HepG2 (cell line): ENCODE measurements around the gene BAG3. TPM values are rescaled to one million over a fixed set of nuclear protein-coding genes. Genes with fewer than 3 reads are reported as not detected.
A peak's percentile ranks its signal among the peaks of the same experiment; 100 is the strongest.

Source experiments
- ATAC-seq: fragments of 200-7000 bp; cut with Tn5 transposase; 3 replicates; pipeline ENCODE4 v1.9.1; 2020; ENCODE audit warnings: mild to moderate bottlenecking, moderate library complexity
- BruUV-seq: library from RNA; stranded (reverse); fragments of 400-500 nt; replicated peaks from 2 replicates; lab custom pipeline; 2021; lab: Mats Ljungman, UMichigan
- CTCF ChIA-PET: fragments of 300-600 bp; formaldehyde crosslinking; extraction: SDS; loops from one replicate; lab custom pipeline; 2021; ENCODE audit warnings: low total read pairs, inconsistent platforms, low intra/inter-chr PET ratio; lab: Yijun Ruan, JAX
- POLR2A ChIA-PET: fragments of 350-600 bp; sonication (Branson Sonifier 250); formaldehyde crosslinking; loops from one replicate; lab custom pipeline; 2020; ENCODE audit warnings: antibody characterized with exemption, inconsistent platforms; lab: Yijun Ruan, JAX
- DNase-seq: peaks from one replicate; pipeline ENCODE4 v3.0.0-alpha.2; 2015; ENCODE audit warnings: low spot score
- FAIRE-seq: peaks from 3 replicates; lab custom pipeline; 2011; peaks lifted over from hg19 to GRCh38; lab: Jason Lieb, UNC
- H2AFZ ChIP-seq: one replicate; pipeline ENCODE4 v1.6.1; 2011; ENCODE audit warnings: low read length, inconsistent platforms
- H3K27ac ChIP-seq: fragments of 300-600 bp; 3 replicates; pipeline ENCODE4 v1.8.0; 2011; ENCODE audit warnings: mixed run types, mild to moderate bottlenecking, mixed read lengths, low read length, inconsistent platforms; ENCODE audit not compliant: insufficient read depth; ENCODE audit errors: extremely low read length
- H3K27me3 ChIP-seq, 2 experiments: fragments of 200-600 bp in 1 of 2; 2 replicates in 1 of 2; 3 replicates in 1 of 2; pipeline versions ENCODE4 v1.6.0 to v1.8.0; 2011; ENCODE audit warnings: low read length in 2 of 2, mild to moderate bottlenecking in 2 of 2, moderate library complexity in 2 of 2, inconsistent platforms in 1 of 2; ENCODE audit not compliant: insufficient read depth in 2 of 2, control insufficient read depth in 1 of 2
- H3K36me3 ChIP-seq, 2 experiments: fragments of 200-600 bp in 1 of 2; replicated peaks in 1 of 2; 2 replicates in 1 of 2; 3 replicates in 1 of 2; pipeline versions ENCODE4 v1.5.1 to v1.8.0; 2011; ENCODE audit warnings: low read length in 2 of 2, inconsistent platforms in 1 of 2; ENCODE audit not compliant: insufficient read depth in 2 of 2, control insufficient read depth in 1 of 2
- H3K4me1 ChIP-seq: 2 replicates; pipeline ENCODE4 v1.5.1; 2012; ENCODE audit warnings: low read length, inconsistent platforms; ENCODE audit not compliant: insufficient read depth
- H3K4me2 ChIP-seq: 2 replicates; pipeline ENCODE4 v1.6.0; 2011; ENCODE audit warnings: low read depth, low read length, inconsistent platforms
- H3K4me3 ChIP-seq, 3 experiments: fragments of 200-600 bp in 1 of 3; sonication (generic), shearing (Covaris generic) in 1 of 3; replicated peaks in 1 of 3; 2 replicates each; pipeline ENCODE4 v1.5.1; 2011 to 2016; ENCODE audit warnings: low read length in 3 of 3, inconsistent platforms in 2 of 3, low read depth in 2 of 3, mild to moderate bottlenecking in 2 of 3, control low read depth in 1 of 3, mixed read lengths in 1 of 3; ENCODE audit not compliant: insufficient read depth in 1 of 3
- H3K79me2 ChIP-seq: one replicate; pipeline ENCODE4 v1.6.1; 2011; ENCODE audit warnings: low read length, inconsistent platforms; ENCODE audit not compliant: insufficient read depth
- H3K9ac ChIP-seq: 2 replicates; pipeline ENCODE4 v1.6.0; 2011; ENCODE audit warnings: mild to moderate bottlenecking, low read depth, low read length, inconsistent platforms; ENCODE audit not compliant: insufficient read depth
- H3K9me3 ChIP-seq: 2 replicates; pipeline ENCODE4 v1.5.1; 2012; ENCODE audit warnings: mild to moderate bottlenecking, low read length
- H4K20me1 ChIP-seq: 2 replicates; pipeline ENCODE4 v1.6.0; 2011; ENCODE audit warnings: inconsistent platforms, mild to moderate bottlenecking, low read length, moderate library complexity; ENCODE audit not compliant: insufficient read depth
- FOXA3 ChIP-seq: IDR thresholded peaks from 2 replicates; pipeline ENCODE4 v1.6.1; 2016; ENCODE audit warnings: missing genetic modification reagents, missing compliant biosample characterization
- HDAC1 ChIP-seq: sonication (generic); formaldehyde crosslinking; IDR thresholded peaks from 2 replicates; pipeline ENCODE4 v1.5.1; 2020; ENCODE audit warnings: mild to moderate bottlenecking, missing genetic modification reagents
- HOXA7 ChIP-seq: sonication (generic); formaldehyde crosslinking; IDR thresholded peaks from 2 replicates; pipeline ENCODE4 v1.8.1; 2022; ENCODE audit warnings: mild to moderate bottlenecking, missing genetic modification reagents, moderate library complexity
- KDM1A ChIP-seq: IDR thresholded peaks from 2 replicates; pipeline ENCODE4 v1.6.1; 2016; ENCODE audit warnings: missing compliant biosample characterization
- MZF1 ChIP-seq: sonication (generic); formaldehyde crosslinking; IDR thresholded peaks from 2 replicates; pipeline ENCODE4 v1.8.1; 2023; ENCODE audit warnings: mild to moderate bottlenecking, missing genetic modification reagents, borderline replicate concordance
- POLR2A ChIP-seq, 2 experiments: IDR thresholded peaks; 2 replicates each; pipeline ENCODE4 v1.6.1; 2011; ENCODE audit warnings: low read depth in 2 of 2, low read length in 2 of 2, mild to moderate bottlenecking in 1 of 2, moderate library complexity in 1 of 2; ENCODE audit not compliant: insufficient read depth in 1 of 2
- RBFOX2 ChIP-seq: fragments of 200-400 bp; formaldehyde crosslinking; IDR thresholded peaks from 2 replicates; pipeline ENCODE4 v1.6.1; 2017; ENCODE audit warnings: low read depth, mild to moderate bottlenecking, low read length
- SP5 ChIP-seq: IDR thresholded peaks from 2 replicates; pipeline ENCODE4 v1.6.1; 2016; ENCODE audit warnings: low read depth, borderline replicate concordance
- SRSF1 ChIP-seq: fragments of 200-400 bp; formaldehyde crosslinking; optimal IDR thresholded peaks from 2 replicates; pipeline ENCODE3; 2017; ENCODE audit warnings: mild to moderate bottlenecking, low read depth, low read length, moderate library complexity
- ZNF292 ChIP-seq: sonication (generic); formaldehyde crosslinking; IDR thresholded peaks from 2 replicates; pipeline ENCODE4 v1.8.1; 2022; ENCODE audit warnings: mild to moderate bottlenecking, low read depth, missing genetic modification reagents, borderline replicate concordance
- ZNF367 ChIP-seq: sonication (generic); formaldehyde crosslinking; IDR thresholded peaks from 2 replicates; pipeline ENCODE4 v1.4.0; 2020; ENCODE audit warnings: missing genetic modification reagents, borderline replicate concordance
- ZSCAN31 ChIP-seq: sonication (generic); formaldehyde crosslinking; IDR thresholded peaks from 2 replicates; pipeline ENCODE4 v1.5.0; 2020; ENCODE audit warnings: low read depth, mild to moderate bottlenecking, missing genetic modification reagents
- WGBS: methylation state at CpG from one replicate; pipeline ENCODE4 v1.1.6; 2017; ENCODE audit warnings: low lambda C conversion rate; 5-methylcytosine and 5-hydroxymethylcytosine counted together
- in situ Hi-C: cut with HindIII; loops from 2 replicates; pipeline ENCODE4 v1.10.0; 2017; ENCODE audit warnings: low pct_unique_long_range_greater_than_20kb; ENCODE audit not compliant: extremely low pct_ligation_motif_present
- intact Hi-C: fragments of 100-400 bp; cut with micrococcal nuclease; formaldehyde crosslinking; loops from one replicate; pipeline ENCODE4 v1.10.0; 2022; ENCODE audit not compliant: unreplicated experiment
- polyA plus RNA-seq, 8 experiments: library from polyadenylated mRNA; depleted of rRNA in 3 of 8; stranded (reverse) in 7 of 8; unstranded in 1 of 8; fragments of >200 nt; fragmentation: Illumina TruSeq in 4 of 8; extraction: Trizol in 4 of 8; gene quantifications; 2 replicates each; pipeline versions ENCODE4 v1.2.1 to v1.2.3, GENCODE V29; 2011 to 2016; ENCODE audit warnings: low read depth in 4 of 8, missing spikeins in 1 of 8, mixed read lengths in 1 of 8; ENCODE audit not compliant: insufficient read depth in 1 of 8
- total RNA-seq, 5 experiments: library from RNA; depleted of rRNA; stranded (reverse); fragments of >200 nt; fragmentation: Illumina TruSeq; extraction: Trizol; gene quantifications; 2 replicates each; pipeline ENCODE4 v1.2.3, GENCODE V29; 2016; ENCODE audit warnings: low read depth in 1 of 5
- TF ChIP-seq, protein P1 (sequence below): sonication (generic); formaldehyde crosslinking; IDR thresholded peaks from 2 replicates; pipeline ENCODE4 v1.8.0; 2022; ENCODE audit warnings: missing genetic modification reagents, mild to moderate bottlenecking, moderate library complexity, borderline replicate concordance
- TF ChIP-seq, protein P2 (sequence below): sonication (generic); formaldehyde crosslinking; IDR thresholded peaks from 2 replicates; pipeline ENCODE4 v1.9.0; 2022; ENCODE audit warnings: missing genetic modification reagents, mild to moderate bottlenecking, borderline replicate concordance
- TF ChIP-seq, protein P3 (sequence below): sonication (generic); formaldehyde crosslinking; IDR thresholded peaks from 2 replicates; pipeline ENCODE4 v1.5.1; 2020; ENCODE audit warnings: missing genetic modification reagents, mild to moderate bottlenecking, borderline replicate concordance

The BAG3 gene
- total and polyA plus RNA-seq, 2 of the 13 experiments (the other 11 are each of a cell fraction or from before 2014, with no cell fraction given): 2.9 to 6.7 TPM

DNA sequence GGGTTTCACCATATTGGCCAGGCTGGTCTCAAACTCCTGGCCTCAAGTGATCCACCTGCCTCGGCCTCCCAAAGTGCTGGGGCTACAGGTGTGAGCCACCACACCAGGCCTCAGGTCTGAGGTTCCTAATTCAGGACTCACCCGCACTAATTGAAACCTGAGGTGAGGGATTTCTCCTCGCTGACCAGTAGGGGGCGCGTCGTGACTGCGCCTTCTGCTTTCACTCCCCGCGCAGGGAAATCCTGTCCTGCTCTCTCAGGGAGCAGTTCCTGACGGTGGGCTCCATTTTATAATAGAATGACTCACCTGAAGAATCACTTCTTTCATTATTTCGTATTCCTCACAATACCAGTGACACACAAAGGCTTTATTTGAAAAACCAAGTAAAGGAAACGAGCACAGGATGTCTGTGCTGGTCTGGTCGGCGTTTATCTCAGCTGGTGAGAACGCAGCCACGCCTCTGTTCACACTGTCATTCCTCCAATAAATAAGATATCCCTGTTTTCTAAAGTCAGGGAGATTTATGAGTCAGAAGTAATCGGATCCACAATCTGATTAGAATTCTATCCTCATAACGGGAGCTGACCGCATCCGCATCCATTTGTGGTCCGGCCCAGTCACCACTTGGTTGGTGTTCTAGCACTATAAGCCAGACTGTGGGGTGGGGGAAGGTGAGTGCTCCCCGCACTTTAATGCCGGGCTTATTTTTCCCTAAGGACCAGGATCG, 35.4 kb downstream of the BAG3 start:
- intact Hi-C loops: loop anchor here (1.0 to 2.0 kb wide), 3 partner anchors 38 to 173 kb away; no protein-coding TSS in a partner anchor
- TF ChIP-seq HOXA7 (CRISPR knock-in tag) (no peak), RBFOX2 (no peak), ZNF367 (CRISPR knock-in tag) (no peak), ZNF292 (CRISPR knock-in tag) (no peak), MZF1 (no peak), SRSF1 (no peak), HDAC1 (CRISPR knock-in tag) (0 out of 2 replicates have a peak, but pooled peaks have one; percentile 25), FOXA3 (CRISPR knock-in tag) (peak; percentile 33), SP5 (CRISPR knock-in tag) (no peak; the same call in 1 of the 2 replicates), KDM1A (CRISPR knock-in tag) (no peak), ZSCAN31 (CRISPR knock-in tag) (peak; percentile 76; the same call in 1 of the 2 replicates), POLR2A (IDR thresholded peaks at IDR 0.05; ENCODE audit: insufficient read depth in 1 of 2, low read depth in 2 of 2, low read length in 2 of 2) (no peak)
- TF ChIP-seq, protein P1, sequence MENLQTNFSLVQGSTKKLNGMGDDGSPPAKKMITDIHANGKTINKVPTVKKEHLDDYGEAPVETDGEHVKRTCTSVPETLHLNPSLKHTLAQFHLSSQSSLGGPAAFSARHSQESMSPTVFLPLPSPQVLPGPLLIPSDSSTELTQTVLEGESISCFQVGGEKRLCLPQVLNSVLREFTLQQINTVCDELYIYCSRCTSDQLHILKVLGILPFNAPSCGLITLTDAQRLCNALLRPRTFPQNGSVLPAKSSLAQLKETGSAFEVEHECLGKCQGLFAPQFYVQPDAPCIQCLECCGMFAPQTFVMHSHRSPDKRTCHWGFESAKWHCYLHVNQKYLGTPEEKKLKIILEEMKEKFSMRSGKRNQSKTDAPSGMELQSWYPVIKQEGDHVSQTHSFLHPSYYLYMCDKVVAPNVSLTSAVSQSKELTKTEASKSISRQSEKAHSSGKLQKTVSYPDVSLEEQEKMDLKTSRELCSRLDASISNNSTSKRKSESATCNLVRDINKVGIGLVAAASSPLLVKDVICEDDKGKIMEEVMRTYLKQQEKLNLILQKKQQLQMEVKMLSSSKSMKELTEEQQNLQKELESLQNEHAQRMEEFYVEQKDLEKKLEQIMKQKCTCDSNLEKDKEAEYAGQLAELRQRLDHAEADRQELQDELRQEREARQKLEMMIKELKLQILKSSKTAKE (CRISPR knock-in tag): no peak
- TF ChIP-seq, protein P2, sequence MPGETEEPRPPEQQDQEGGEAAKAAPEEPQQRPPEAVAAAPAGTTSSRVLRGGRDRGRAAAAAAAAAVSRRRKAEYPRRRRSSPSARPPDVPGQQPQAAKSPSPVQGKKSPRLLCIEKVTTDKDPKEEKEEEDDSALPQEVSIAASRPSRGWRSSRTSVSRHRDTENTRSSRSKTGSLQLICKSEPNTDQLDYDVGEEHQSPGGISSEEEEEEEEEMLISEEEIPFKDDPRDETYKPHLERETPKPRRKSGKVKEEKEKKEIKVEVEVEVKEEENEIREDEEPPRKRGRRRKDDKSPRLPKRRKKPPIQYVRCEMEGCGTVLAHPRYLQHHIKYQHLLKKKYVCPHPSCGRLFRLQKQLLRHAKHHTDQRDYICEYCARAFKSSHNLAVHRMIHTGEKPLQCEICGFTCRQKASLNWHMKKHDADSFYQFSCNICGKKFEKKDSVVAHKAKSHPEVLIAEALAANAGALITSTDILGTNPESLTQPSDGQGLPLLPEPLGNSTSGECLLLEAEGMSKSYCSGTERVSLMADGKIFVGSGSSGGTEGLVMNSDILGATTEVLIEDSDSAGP (CRISPR knock-in tag): peak; percentile 51; the same call in 1 of the 2 replicates
- TF ChIP-seq, protein P3, sequence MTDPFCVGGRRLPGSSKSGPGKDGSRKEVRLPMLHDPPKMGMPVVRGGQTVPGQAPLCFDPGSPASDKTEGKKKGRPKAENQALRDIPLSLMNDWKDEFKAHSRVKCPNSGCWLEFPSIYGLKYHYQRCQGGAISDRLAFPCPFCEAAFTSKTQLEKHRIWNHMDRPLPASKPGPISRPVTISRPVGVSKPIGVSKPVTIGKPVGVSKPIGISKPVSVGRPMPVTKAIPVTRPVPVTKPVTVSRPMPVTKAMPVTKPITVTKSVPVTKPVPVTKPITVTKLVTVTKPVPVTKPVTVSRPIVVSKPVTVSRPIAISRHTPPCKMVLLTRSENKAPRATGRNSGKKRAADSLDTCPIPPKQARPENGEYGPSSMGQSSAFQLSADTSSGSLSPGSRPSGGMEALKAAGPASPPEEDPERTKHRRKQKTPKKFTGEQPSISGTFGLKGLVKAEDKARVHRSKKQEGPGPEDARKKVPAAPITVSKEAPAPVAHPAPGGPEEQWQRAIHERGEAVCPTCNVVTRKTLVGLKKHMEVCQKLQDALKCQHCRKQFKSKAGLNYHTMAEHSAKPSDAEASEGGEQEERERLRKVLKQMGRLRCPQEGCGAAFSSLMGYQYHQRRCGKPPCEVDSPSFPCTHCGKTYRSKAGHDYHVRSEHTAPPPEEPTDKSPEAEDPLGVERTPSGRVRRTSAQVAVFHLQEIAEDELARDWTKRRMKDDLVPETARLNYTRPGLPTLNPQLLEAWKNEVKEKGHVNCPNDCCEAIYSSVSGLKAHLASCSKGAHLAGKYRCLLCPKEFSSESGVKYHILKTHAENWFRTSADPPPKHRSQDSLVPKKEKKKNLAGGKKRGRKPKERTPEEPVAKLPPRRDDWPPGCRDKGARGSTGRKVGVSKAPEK: 0 out of 2 replicates have a peak, but pooled peaks have one; percentile 84

More for the DNA sequence above, 35.4 kb downstream of the BAG3 start:
- peak; percentile 70 for DNase-seq
- Histone ChIP-seq H3K9me3 (no peaks in the 10 kb centered on the region), H3K4me2 (peak overlapping the region; percentile 82), H3K4me1 (peaks cover 20% of the 10 kb centered on the region), H3K27me3 (no peaks in the 10 kb centered on the region; a peak in 1 of 5 replicates), H3K4me3 (peak overlapping the region; percentile 63 to 72 (median 66)), H3K36me3 (no peaks in the 10 kb centered on the region), H4K20me1 (no peaks in the 10 kb centered on the region), H3K27ac (no peak overlapping the region), H2AFZ (peak overlapping the region; percentile 89), H3K79me2 (no peaks in the 10 kb centered on the region), H3K9ac (peak overlapping the region; percentile 49)
- peak; percentile 88 for ATAC-seq
- ChIA-PET CTCF (interaction anchor here (0.6 to 2.9 kb wide), 4 partner anchors 47 to 650 kb away, joined by 3 to 18 read pairs (median 8); no protein-coding TSS in a partner anchor), POLR2A (interaction anchor here (0.8 to 2.3 kb wide), 9 partner anchors 29 to 206 kb away, joined by 3 to 19 read pairs (median 5); partner anchors contain the start of genes BAG3, INPP5F, MCMBP and SEC23IP)
- 2% methylated on average over 20 of the region's 24 CpGs for WGBS
- peak; percentile 72 for FAIRE-seq
- BruUV-seq: no TSS peak
- in situ Hi-C loops: loop anchor here (5.0 to 25.0 kb wide), 2 partner anchors 171 to 651 kb away; no protein-coding TSS in a partner anchor
